IPS DF 6.9 (cell line): ENCODE measurements around the gene IGSF10.

Experiments used
- DNase-seq: peaks from one replicate; pipeline ENCODE4 v3.0.0-alpha.2; 2013; ENCODE audit warnings: low read depth, low spot score
- H3K27ac ChIP-seq: one replicate; pipeline ENCODE4 v1.5.1; 2013; ENCODE audit warnings: low read length, control low read depth
- H3K27me3 ChIP-seq: 2 replicates; pipeline ENCODE4 v1.6.1; 2013; ENCODE audit warnings: mild to moderate bottlenecking, low read length; ENCODE audit not compliant: control insufficient read depth, insufficient read depth
- H3K36me3 ChIP-seq: 2 replicates; pipeline ENCODE4 v1.6.1; 2013; ENCODE audit warnings: low read length; ENCODE audit not compliant: control insufficient read depth, insufficient read depth
- H3K4me1 ChIP-seq: 2 replicates; pipeline ENCODE4 v1.6.1; 2013; ENCODE audit warnings: low read length; ENCODE audit not compliant: control insufficient read depth, insufficient read depth
- H3K4me3 ChIP-seq: 2 replicates; pipeline ENCODE4 v1.5.1; 2013; ENCODE audit warnings: mild to moderate bottlenecking, low read length
- H3K9me3 ChIP-seq: 2 replicates; pipeline ENCODE4 v1.6.1; 2013; ENCODE audit warnings: low read length, inconsistent platforms; ENCODE audit not compliant: control insufficient read depth, insufficient read depth
- WGBS: extraction: QIAGEN DNeasy Blood & Tissue Kit; methylation state at CpG from one replicate; pipeline ENCODE4 v1.1.7; 2013; ENCODE audit warnings: mixed read lengths, missing lambda C conversion rate; ENCODE audit not compliant: insufficient read length, insufficient coverage; 5-methylcytosine and 5-hydroxymethylcytosine counted together

IGSF10 gene

DNA sequence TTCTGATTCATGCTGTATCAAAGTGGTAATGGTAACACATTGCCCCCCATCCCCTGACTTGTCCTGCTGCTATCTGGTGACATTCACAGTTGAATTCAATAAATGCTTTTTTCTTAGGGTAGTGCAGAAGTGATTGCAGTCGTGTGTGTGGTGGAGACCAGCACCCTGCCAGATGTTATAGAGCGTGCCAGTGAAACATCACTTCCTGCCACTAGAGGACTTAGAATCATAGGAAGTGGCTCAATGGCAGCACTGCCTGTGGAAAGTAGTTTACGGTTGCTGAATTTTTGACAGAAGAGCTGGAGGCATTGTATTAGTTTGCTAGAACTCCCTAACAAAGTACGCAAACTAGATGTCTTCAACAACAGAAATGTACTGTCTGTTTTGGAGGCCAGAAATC lies 38.9 kb downstream of the IGSF10 start:
- Histone ChIP-seq H3K9me3 (no peaks in the 10 kb centered on the region), H3K4me3 (no peak overlapping the region), H3K4me1 (peaks cover 1% of the 10 kb centered on the region; the same call in 1 of the 2 replicates), H3K27me3 (no peaks in the 10 kb centered on the region), H3K27ac (no peak overlapping the region), H3K36me3 (no peaks in the 10 kb centered on the region; the same call in 1 of the 2 replicates)
- no CpG with 5 or more reads among the region's 4 CpGs for WGBS
- no peak for DNase-seq

DNA sequence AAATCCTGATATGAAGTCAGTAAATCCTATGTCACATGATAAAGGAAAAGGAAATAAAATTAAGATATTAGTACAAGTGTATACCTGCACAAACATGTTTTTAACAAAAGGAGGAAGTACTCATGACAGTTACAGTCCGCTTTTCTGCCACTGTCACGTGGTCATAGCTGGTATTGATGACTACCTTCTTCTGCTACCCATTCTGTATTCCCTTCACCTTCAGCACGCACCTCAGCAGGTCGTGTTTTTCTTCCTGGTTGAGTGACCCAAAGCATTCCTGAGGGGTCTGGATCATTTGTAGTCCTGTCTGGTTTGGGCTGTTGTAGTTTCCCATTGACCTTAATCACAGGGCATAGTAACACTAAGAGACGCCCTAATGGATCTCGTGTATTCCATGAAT lies 41.1 kb downstream of the IGSF10 start:
- H3K9me3 ChIP-seq, result no peaks in the 10 kb centered on the region
- DNase-seq, result no peak
- no peaks in the 10 kb centered on the region for H3K4me1 ChIP-seq
- WGBS, result no CpG with 5 or more reads among the region's 6 CpGs
- no peak overlapping the region for H3K27ac ChIP-seq
- no peaks in the 10 kb centered on the region for H3K27me3 ChIP-seq
- no peak overlapping the region for H3K4me3 ChIP-seq
- no peaks in the 10 kb centered on the region for H3K36me3 ChIP-seq

GRCh38 chr3:151415289-151415688 lies 45.6 kb downstream of the IGSF10 start:
- Histone ChIP-seq H3K27me3 (no peaks in the 10 kb centered on the region), H3K36me3 (no peaks in the 10 kb centered on the region), H3K27ac (no peak overlapping the region), H3K4me3 (no peak overlapping the region), H3K9me3 (no peaks in the 10 kb centered on the region), H3K4me1 (no peaks in the 10 kb centered on the region)
- no CpG with 5 or more reads among the region's 1 CpG for WGBS
- no peak for DNase-seq

GRCh38 chr3:151412989-151413388 lies 47.9 kb downstream of the IGSF10 start:
- no CpG with 5 or more reads among the region's 5 CpGs for WGBS
- no peak overlapping the region for H3K27ac ChIP-seq
- no peaks in the 10 kb centered on the region for H3K36me3 ChIP-seq
- no peak for DNase-seq
- no peak overlapping the region for H3K4me3 ChIP-seq
- H3K4me1 ChIP-seq, result no peaks in the 10 kb centered on the region
- H3K9me3 ChIP-seq, result no peaks in the 10 kb centered on the region
- no peaks in the 10 kb centered on the region for H3K27me3 ChIP-seq
